CD14-positive monocyte (primary cell): ENCODE measurements around the gene RAB31. TPM values are rescaled to one million over a fixed set of nuclear protein-coding genes. Genes with fewer than 3 reads are reported as not detected.
"Not testable (repeated sequence)": the region's sequence is repeated elsewhere in the genome, so short reads cannot be mapped to it uniquely, and the experiment has no call there.

ENCODE experiments used
- DNase-seq, 3 donors: peaks; one replicate each; pipeline ENCODE4 v3.0.0-alpha.2; 2011 to 2022
- H2AFZ ChIP-seq: 2 replicates; pipeline ENCODE4 v1.6.0; 2012; ENCODE audit warnings: mild to moderate bottlenecking, low read depth, low read length, inconsistent platforms; ENCODE audit not compliant: insufficient read depth, poor library complexity, severe bottlenecking
- H3K27ac ChIP-seq, 2 donors: 1 replicate in 1 of 2; 2 replicates in 1 of 2; pipeline ENCODE4 v1.5.1; 2012 to 2013; ENCODE audit warnings: low read length in 2 of 2, control low read depth in 1 of 2, inconsistent platforms in 1 of 2, low read depth in 1 of 2, mild to moderate bottlenecking in 1 of 2
- H3K27me3 ChIP-seq, 2 donors: one replicate each; pipeline versions ENCODE4 v1.6.0 to v1.6.1; 2011 to 2013; ENCODE audit warnings: low read length in 2 of 2; ENCODE audit not compliant: control insufficient read depth in 2 of 2, insufficient read depth in 2 of 2
- H3K36me3 ChIP-seq, 2 donors: replicated peaks in 1 of 2; 1 replicate in 1 of 2; 2 replicates in 1 of 2; pipeline versions ENCODE4 v1.5.1 to v1.6.1; 2012 to 2013; ENCODE audit warnings: low read length in 2 of 2, control low read depth in 1 of 2, inconsistent platforms in 1 of 2, mild to moderate bottlenecking in 1 of 2; ENCODE audit not compliant: insufficient read depth in 2 of 2, control insufficient read depth in 1 of 2
- H3K4me1 ChIP-seq, 2 donors: 1 replicate in 1 of 2; 2 replicates in 1 of 2; pipeline versions ENCODE4 v1.5.1 to v1.6.1; 2012 to 2013; ENCODE audit warnings: low read length in 2 of 2, control low read depth in 1 of 2, inconsistent platforms in 1 of 2, mild to moderate bottlenecking in 1 of 2, moderate library complexity in 1 of 2; ENCODE audit not compliant: insufficient read depth in 2 of 2, control insufficient read depth in 1 of 2
- H3K4me2 ChIP-seq: replicated peaks from 2 replicates; pipeline ENCODE3; 2012; ENCODE audit warnings: low read length, moderate library complexity, mild to moderate bottlenecking; ENCODE audit not compliant: poor library complexity, severe bottlenecking; ENCODE audit errors: extremely low read depth
- H3K4me3 ChIP-seq, 3 experiments: fragments of 200-600 bp in 1 of 3; sonication (generic) in 1 of 3; replicated peaks in 1 of 3; 1 replicate in 2 of 3; 2 replicates in 1 of 3; pipeline ENCODE4 v1.5.1; 2011 to 2013; ENCODE audit warnings: low read length in 3 of 3, mild to moderate bottlenecking in 3 of 3, control low read depth in 2 of 3, low read depth in 2 of 3, inconsistent platforms in 1 of 3, moderate library complexity in 1 of 3
- H3K79me2 ChIP-seq: 2 replicates; pipeline ENCODE4 v1.6.0; 2012; ENCODE audit warnings: mild to moderate bottlenecking, control low read depth, inconsistent platforms, low read length, moderate library complexity; ENCODE audit not compliant: insufficient read depth
- H3K9ac ChIP-seq: 2 replicates; pipeline ENCODE4 v1.6.0; 2017; ENCODE audit warnings: low read length, mild to moderate bottlenecking; ENCODE audit not compliant: insufficient read depth, poor library complexity, severe bottlenecking
- H3K9me3 ChIP-seq, 2 donors: replicated peaks in 1 of 2; 1 replicate in 1 of 2; 2 replicates in 1 of 2; pipeline versions ENCODE4 v1.5.1 to v1.6.1; 2012 to 2013; ENCODE audit warnings: low read length in 2 of 2, control low read depth in 1 of 2; ENCODE audit not compliant: control insufficient read depth in 1 of 2, insufficient read depth in 1 of 2
- H4K20me1 ChIP-seq: 2 replicates; pipeline ENCODE4 v1.6.0; 2012; ENCODE audit warnings: mild to moderate bottlenecking, low read length, control low read depth, moderate library complexity; ENCODE audit not compliant: insufficient read depth
- H3K27ac Mint-ChIP-seq, 7 donors: one replicate each; pipeline ENCODE4 v1.8.0; 2020; ENCODE audit warnings: mild to moderate bottlenecking in 7 of 7, mixed read lengths in 7 of 7, moderate library complexity in 6 of 7, inconsistent platforms in 2 of 7
- H3K27me3 Mint-ChIP-seq, 3 donors: one replicate each; pipeline ENCODE4 v1.8.0; 2021 to 2022; ENCODE audit warnings: low read depth in 3 of 3, mild to moderate bottlenecking in 3 of 3, mixed read lengths in 3 of 3, moderate library complexity in 3 of 3, inconsistent platforms in 1 of 3
- H3K36me3 Mint-ChIP-seq, 2 donors: one replicate each; pipeline ENCODE4 v1.8.0; 2020; ENCODE audit warnings: mixed read lengths in 2 of 2, inconsistent platforms in 1 of 2, mild to moderate bottlenecking in 1 of 2
- H3K4me1 Mint-ChIP-seq: one replicate; pipeline ENCODE4 v1.8.0; 2020; ENCODE audit warnings: mild to moderate bottlenecking, mixed read lengths
- H3K4me3 Mint-ChIP-seq, 2 donors: one replicate each; pipeline ENCODE4 v1.8.0; 2020; ENCODE audit warnings: mild to moderate bottlenecking in 2 of 2, mixed read lengths in 2 of 2, moderate library complexity in 1 of 2
- H3K9me3 Mint-ChIP-seq, 7 donors: one replicate each; pipeline ENCODE4 v1.8.0; 2020 to 2022; ENCODE audit warnings: mixed read lengths in 7 of 7, mild to moderate bottlenecking in 6 of 7, moderate library complexity in 6 of 7, inconsistent platforms in 2 of 7
- CTCF ChIP-seq: fragments of 200-600 bp; IDR thresholded peaks from one replicate; pipeline ENCODE4 v1.8.0; 2022; ENCODE audit warnings: antibody characterized with exemption, mild to moderate bottlenecking
- WGBS: methylation state at CpG from one replicate; pipeline ENCODE4 v1.1.5; 2013; ENCODE audit warnings: missing lambda C conversion rate; ENCODE audit not compliant: insufficient coverage; 5-methylcytosine and 5-hydroxymethylcytosine counted together
- intact Hi-C, 2 donors: fragments of 100-400 bp; cut with micrococcal nuclease; formaldehyde crosslinking; loops; one replicate each; pipeline versions ENCODE4 v1.15.0 to v1.15.1; 2023
- polyA plus RNA-seq, 3 donors: library from polyadenylated mRNA; depleted of rRNA in 1 of 3; unstranded in 2 of 3; stranded (reverse) in 1 of 3; fragments of 300-500 nt in 2 of 3; fragments of >200 nt in 1 of 3; fragmentation: Illumina TruSeq in 2 of 3; gene quantifications; 1 replicate in 2 of 3; 2 replicates in 1 of 3; pipeline ENCODE4 v1.2.3, GENCODE V29; 2012 to 2021

Gene RAB31
- polyA plus RNA-seq, 3 donors = 106 to 367 (median 348) TPM

GRCh38 chr18:9766740-9767139 is 58.6 kb downstream of the RAB31 start:
- peaks cover 0 to 3% (median 0%) of the 10 kb centered on the region in 7 donors for H3K9me3 Mint-ChIP-seq
- Histone ChIP-seq H3K79me2 (peaks cover 97% of the 10 kb centered on the region), H3K27me3 (no peaks in the 10 kb centered on the region), H3K4me1 (peaks cover 64 to 73% of the 10 kb centered on the region in 2 donors), H2AFZ (no peak overlapping the region), H3K27ac (peak overlapping the region; percentile 55 to 61), H3K4me3 (no peak overlapping the region), H4K20me1 (peaks cover 15% of the 10 kb centered on the region), H3K36me3 (peaks cover 3 to 16% of the 10 kb centered on the region in 2 donors), H3K9ac (no peak overlapping the region), H3K9me3 (no peaks in the 10 kb centered on the region), H3K4me2 (no peak overlapping the region)
- peaks cover 0 to 2% (median 1%) of the 10 kb centered on the region in 3 donors for H3K27me3 Mint-ChIP-seq
- peaks cover 92% of the 10 kb centered on the region for H3K4me1 Mint-ChIP-seq
- no CpG with 5 or more reads among the region's 1 CpG for WGBS
- H3K4me3 Mint-ChIP-seq = no peak overlapping the region
- H3K27ac Mint-ChIP-seq = peak overlapping the region in 5 of 7 donors; percentile 46 to 94 (median 71)
- no peak for DNase-seq
- intact Hi-C loops = no loop called here
- H3K36me3 Mint-ChIP-seq = peaks cover 29 to 32% of the 10 kb centered on the region in 2 donors
- no peak for TF ChIP-seq CTCF

- H3K27me3 Mint-ChIP-seq, H3K4me3 ChIP-seq, H2AFZ ChIP-seq, H3K27ac ChIP-seq, H3K4me3 Mint-ChIP-seq, H3K27me3 ChIP-seq, H3K9me3 ChIP-seq, intact Hi-C loops, H3K4me2 ChIP-seq, DNase-seq, H4K20me1 ChIP-seq, H3K9me3 Mint-ChIP-seq, H3K9ac ChIP-seq: not testable (repeated sequence)
- no CpG with 5 or more reads among the region's 2 CpGs for WGBS
- Histone ChIP-seq H3K36me3 (peaks cover 3 to 16% of the 10 kb centered on the region in 2 donors), H3K79me2 (peaks cover 98% of the 10 kb centered on the region), H3K4me1 (peaks cover 64 to 73% of the 10 kb centered on the region in 2 donors)
- peaks cover 91% of the 10 kb centered on the region for H3K4me1 Mint-ChIP-seq
- H3K36me3 Mint-ChIP-seq = peaks cover 26 to 33% of the 10 kb centered on the region in 2 donors
- peak overlapping the region in 3 of 7 donors; percentile 55 to 73 (median 59) for H3K27ac Mint-ChIP-seq
These were observed 60.1 kb downstream of the RAB31 start for GRCh38 chr18:9768071-9768691.

- Mint-ChIP-seq H3K36me3 (peaks cover 20 to 25% of the 10 kb centered on the region in 2 donors), H3K4me1 (peaks cover 94% of the 10 kb centered on the region), H3K27ac (peak overlapping the region; percentile 79 to 99 (median 99))
- peaks cover 98% of the 10 kb centered on the region for H3K79me2 ChIP-seq
- not testable (repeated sequence) for H3K4me3 ChIP-seq, H3K9ac ChIP-seq, DNase-seq, H4K20me1 ChIP-seq, H2AFZ ChIP-seq, H3K9me3 ChIP-seq, H3K4me2 ChIP-seq, H3K9me3 Mint-ChIP-seq, H3K27me3 ChIP-seq, H3K4me3 Mint-ChIP-seq, H3K27me3 Mint-ChIP-seq, H3K36me3 ChIP-seq
- intact Hi-C loops = loop anchor here in 1 of 2 donors (2.0 to 5.0 kb wide), 2 partner anchors 31 to 63 kb away; partner anchors contain the start of gene RAB31
- peaks cover 73 to 79% of the 10 kb centered on the region in 2 donors for H3K4me1 ChIP-seq
- WGBS = 0% methylated on average over 2 of the region's 3 CpGs
- peak overlapping the region in 1 of 2 donors; percentile 95 for H3K27ac ChIP-seq
These were observed 62.0 kb downstream of the RAB31 start for GRCh38 chr18:9770111-9770510.
